ENCODE results near the gene FBXL3.

GRCh38 chr13:77028202-77028601 is 1.2 kb upstream of the FBXL3 start:
- TF ChIP-seq CTCF (IDR thresholded peaks at IDR 0.05; ENCODE audit: poor library complexity, severe bottlenecking): no peak
- no peak for TF ChIP-seq POLR2AphosphoS5 (IDR thresholded peaks at IDR 0.05)
- no peak for TF ChIP-seq SMC3 (conservative IDR thresholded peaks at IDR 0.05; ENCODE audit: poor library complexity)
- no peak for TF ChIP-seq EZH2 (IDR thresholded peaks at IDR 0.05; ENCODE audit: borderline replicate concordance, insufficient read depth, low read length, poor library complexity, severe bottlenecking)

All from neural cell (in vitro differentiated cells).